HG02763 (cell line): Measurements from ENCODE around the gene PRSS2.

ENCODE experiments used
- ATAC-seq: cut with Tn5 transposase; IDR thresholded peaks from one replicate; pipeline ENCODE4 v1.9.1; 2021; ENCODE audit warnings: mild to moderate bottlenecking, moderate library complexity; ENCODE audit not compliant: unreplicated experiment

Gene PRSS2

DNA sequence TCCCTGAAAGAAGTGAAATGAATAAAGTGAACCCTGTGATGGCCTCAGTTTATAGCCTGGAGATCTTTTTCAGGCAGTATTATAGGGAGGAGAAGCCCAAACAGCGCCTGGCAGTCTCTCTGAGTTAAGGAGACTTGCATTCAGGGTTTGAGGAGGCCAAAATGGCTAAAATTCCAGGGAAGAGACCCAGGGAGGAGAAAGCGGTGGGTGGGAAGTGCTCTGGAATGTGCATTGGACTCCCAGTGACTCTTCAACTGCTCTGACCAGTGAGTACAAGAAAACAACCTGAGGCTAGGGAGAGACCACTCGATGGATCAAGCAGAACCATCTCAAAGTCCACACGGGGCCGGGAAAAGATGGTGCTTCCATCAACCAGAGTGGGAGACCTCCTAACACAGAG, 48.8 kb downstream of the PRSS2 start:
- ATAC-seq = no peak

GRCh38 chr7:142822714-142823113, 51.9 kb downstream of the PRSS2 start:
- ATAC-seq = no peak
